ENCODE data around the gene OLFML1. TPM values are rescaled to one million over a fixed set of nuclear protein-coding genes. Genes with fewer than 3 reads are reported as not detected.
A peak's percentile ranks its signal among the peaks of the same experiment; 100 is the strongest.

OLFML1 gene
- total and polyA plus RNA-seq, 10 of the 15 experiments (the other 5 are each of a cell fraction or from before 2014, with no cell fraction given): 0.04 to 0.71 (median 0.21) TPM; not detected in 6

DNA sequence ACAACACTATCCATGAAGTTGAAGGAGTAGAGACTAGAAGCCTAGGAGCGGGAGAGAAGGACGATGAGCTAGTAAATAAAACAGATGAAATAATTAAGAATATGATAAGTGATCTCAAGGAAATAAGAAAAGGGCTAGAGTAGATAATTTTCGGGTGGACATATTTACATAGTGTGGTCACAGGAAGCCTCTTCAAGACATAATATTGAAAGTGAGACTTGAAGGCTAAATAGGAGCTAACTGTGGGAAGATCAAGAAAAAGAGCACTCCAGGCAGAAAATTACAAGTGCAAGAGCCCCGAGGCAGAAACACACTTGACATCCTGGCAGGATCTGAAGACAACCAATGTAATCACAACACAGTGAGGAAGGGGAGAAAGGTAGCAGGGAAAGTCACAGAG is 16.6 kb downstream of the OLFML1 start:
- intact Hi-C loops (cut with micrococcal nuclease; ENCODE audit: unreplicated experiment) (no loop called here), in situ Hi-C loops (cut with MboI) (loop anchor here (25.0 kb wide), 1 partner anchor 1815 kb away; the partner anchor contains the start of genes TRIM22 and TRIM5)
- no peaks in the 10 kb centered on the region for H3K9me3 ChIP-seq (replicated peaks; ENCODE audit: control insufficient read depth, insufficient read depth, low read length)
- no peak overlapping the region for H2AFZ ChIP-seq (ENCODE audit: control insufficient read depth, low read depth, low read length)
- H3K27ac ChIP-seq (ENCODE audit: control insufficient read depth, insufficient read depth): no peak overlapping the region
- DNase-seq (ENCODE audit: low read depth, low spot score) (no peak), ATAC-seq (peak; percentile 57), FAIRE-seq (no peak)
- no peak overlapping the region for H3K4me3 ChIP-seq
- ChIA-PET CTCF (interaction anchor here (0.8 to 1.2 kb wide), 5 partner anchors 9 to 29 kb away, joined by 3 read pairs; partner anchors contain the start of gene OLFML1), RAD21 (ENCODE audit: unreplicated experiment) (interaction anchor here (1.0 to 1.7 kb wide), 4 partner anchors 8 to 32 kb away, joined by 3 to 10 read pairs (median 4); no protein-coding TSS in a partner anchor), SMC1A (ENCODE audit: uncharacterized antibody, unreplicated experiment) (interaction anchor here (0.8 to 2.9 kb wide), 6 partner anchors 10 to 156 kb away, joined by 3 to 18 read pairs (median 4); partner anchors contain the start of gene PPFIBP2), POLR2A (interaction anchor here (0.6 to 2.2 kb wide), 2 partner anchors 9 to 53 kb away, joined by 8 to 11 read pairs; no protein-coding TSS in a partner anchor)
- BruUV-seq (replicated peaks): no TSS peak
- H3K79me2 ChIP-seq (ENCODE audit: control insufficient read depth, insufficient read depth, low read length): no peaks in the 10 kb centered on the region
- H3K9ac ChIP-seq (ENCODE audit: control insufficient read depth, insufficient read depth, low read length): no peak overlapping the region
- H4K20me1 ChIP-seq (ENCODE audit: control insufficient read depth, insufficient read depth): no peaks in the 10 kb centered on the region
- no peaks in the 10 kb centered on the region; a peak in 1 of 4 replicates for H3K36me3 ChIP-seq (ENCODE audit: control insufficient read depth in 2 of 2, insufficient read depth in 2 of 2, low read length in 1 of 2)
- 0 out of 4 replicates have a peak, but pooled peaks of 1 of the 2 experiments have one; percentile 30 for TF ChIP-seq IKZF2 (IDR thresholded peaks at IDR 0.05)
- no peak for TF ChIP-seq NR2C1 (IDR thresholded peaks at IDR 0.05)
- TF ChIP-seq YBX1 (IDR thresholded peaks at IDR 0.05): no peak
- 0 out of 2 replicates have a peak, but pooled peaks have one; percentile 21 for TF ChIP-seq IKZF1 (conservative IDR thresholded peaks at IDR 0.05)
- peak; percentile 59 for TF ChIP-seq RUNX3 (IDR thresholded peaks at IDR 0.05; ENCODE audit: low read length)
- H3K27me3 ChIP-seq (replicated peaks in 1 of 2; ENCODE audit: control insufficient read depth in 2 of 2, insufficient read depth in 2 of 2, low read length in 1 of 2): no peaks in the 10 kb centered on the region
- peak overlapping the region; percentile 34; the same call in 1 of the 2 replicates for H3K4me2 ChIP-seq (ENCODE audit: control insufficient read depth, insufficient read depth)
- 44% methylated on average over 4 of the region's 4 CpGs for WGBS (ENCODE audit: insufficient coverage, insufficient replicate concordance, low lambda C conversion rate, missing lambda C conversion rate)
- H3K4me1 ChIP-seq (ENCODE audit: control insufficient read depth, insufficient read depth, low read length): peaks cover 14% of the 10 kb centered on the region; the same call in 1 of the 2 replicates

DNA sequence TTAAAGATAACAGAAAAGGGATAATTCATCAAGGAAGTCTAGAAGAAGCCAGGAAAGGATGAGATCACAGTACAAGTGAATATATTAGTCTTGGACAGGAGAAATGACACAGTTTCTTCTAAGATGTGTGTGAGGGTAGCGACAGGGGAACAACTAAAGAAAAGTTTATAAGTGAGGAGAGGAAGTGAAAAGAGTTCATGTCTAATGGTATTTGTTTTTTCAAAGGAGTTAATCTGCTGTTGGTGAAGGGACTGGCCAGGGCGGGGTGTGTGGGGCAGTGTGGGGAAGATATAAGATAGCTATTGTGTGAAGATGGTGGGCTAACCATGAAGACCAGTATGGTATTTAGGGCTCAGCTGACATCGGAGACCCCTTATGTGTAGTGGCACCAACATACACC is 20.9 kb downstream of the OLFML1 start:
- no peak overlapping the region for H3K4me3 ChIP-seq
- no TSS peak for BruUV-seq (replicated peaks)
- no peak overlapping the region for H3K27ac ChIP-seq (ENCODE audit: control insufficient read depth, insufficient read depth)
- ChIA-PET CTCF (no interaction called here), POLR2A (interaction anchor here (0.8 to 2.1 kb wide), 3 partner anchors 10 to 31 kb away, joined by 3 to 8 read pairs (median 3); no protein-coding TSS in a partner anchor), RAD21 (ENCODE audit: unreplicated experiment) (interaction anchor here (0.7 to 1.4 kb wide), 4 partner anchors 9 to 64 kb away, joined by 3 to 6 read pairs (median 3); no protein-coding TSS in a partner anchor), SMC1A (ENCODE audit: uncharacterized antibody, unreplicated experiment) (interaction anchor here (1.0 to 9.6 kb wide), 5 partner anchors 9 to 119 kb away, joined by 3 to 54 read pairs (median 9); no protein-coding TSS in a partner anchor)
- no peaks in the 10 kb centered on the region; a peak in 1 of 4 replicates for H3K36me3 ChIP-seq (ENCODE audit: control insufficient read depth in 2 of 2, insufficient read depth in 2 of 2, low read length in 1 of 2)
- H3K79me2 ChIP-seq (ENCODE audit: control insufficient read depth, insufficient read depth, low read length): no peaks in the 10 kb centered on the region
- no peaks in the 10 kb centered on the region for H4K20me1 ChIP-seq (ENCODE audit: control insufficient read depth, insufficient read depth)
- no peak overlapping the region for H2AFZ ChIP-seq (ENCODE audit: control insufficient read depth, low read depth, low read length)
- DNase-seq (ENCODE audit: low read depth, low spot score) (no peak), FAIRE-seq (no peak), ATAC-seq (peak; percentile 62)
- no peak overlapping the region for H3K9ac ChIP-seq (ENCODE audit: control insufficient read depth, insufficient read depth, low read length)
- H3K27me3 ChIP-seq (replicated peaks in 1 of 2; ENCODE audit: control insufficient read depth in 2 of 2, insufficient read depth in 2 of 2, low read length in 1 of 2): no peaks in the 10 kb centered on the region
- 78% methylated on average over 3 of the region's 3 CpGs for WGBS (ENCODE audit: insufficient coverage, insufficient replicate concordance, low lambda C conversion rate, missing lambda C conversion rate)
- peak; percentile 34; the same call in 1 of the 2 replicates for TF ChIP-seq MTA2 (IDR thresholded peaks at IDR 0.05; ENCODE audit: low read depth)
- TF ChIP-seq CHD4 (IDR thresholded peaks at IDR 0.05): no peak
- no peak for TF ChIP-seq SREBF2 (IDR thresholded peaks at IDR 0.05; ENCODE audit: low read length)
- TF ChIP-seq SPI1 (IDR thresholded peaks at IDR 0.05; ENCODE audit: borderline replicate concordance, insufficient read depth, low read depth, low read length): peak; percentile 74; the same call in 1 of the 2 replicates
- no peak for TF ChIP-seq ETV6 (conservative IDR thresholded peaks at IDR 0.05 in 1 of 2, IDR thresholded peaks at IDR 0.05 in 1 of 2; ENCODE audit: borderline replicate concordance in 1 of 2, low read depth in 1 of 2)
- intact Hi-C loops (cut with micrococcal nuclease; ENCODE audit: unreplicated experiment) (no loop called here), in situ Hi-C loops (cut with MboI) (loop anchor here (25.0 kb wide), 1 partner anchor 1819 kb away; the partner anchor contains the start of genes TRIM22 and TRIM5)
- H3K4me2 ChIP-seq (ENCODE audit: control insufficient read depth, insufficient read depth): no peak overlapping the region
- H3K9me3 ChIP-seq (replicated peaks; ENCODE audit: control insufficient read depth, insufficient read depth, low read length): no peaks in the 10 kb centered on the region
- H3K4me1 ChIP-seq (ENCODE audit: control insufficient read depth, insufficient read depth, low read length): peaks cover 14% of the 10 kb centered on the region
